ENCODE data around the gene KDM3B. TPM values are rescaled to one million over a fixed set of nuclear protein-coding genes. Genes with fewer than 3 reads are reported as not detected.
A peak's percentile ranks its signal among the peaks of the same experiment; 100 is the strongest.

KDM3B gene
- total RNA-seq, 4 donors from 2014 or later, result 64.8 to 89.4 (median 75.6) TPM

GRCh38 chr5:138372225-138372624, 19.7 kb downstream of the KDM3B start:
- Histone ChIP-seq H3K9me3 (no peaks in the 10 kb centered on the region), H3K27ac (no peak overlapping the region), H3K27me3 (no peaks in the 10 kb centered on the region), H3K36me3 (peaks cover 19 to 23% of the 10 kb centered on the region in 2 donors), H3K4me1 (peaks cover 12 to 19% of the 10 kb centered on the region in 2 donors), H3K4me3 (replicated peaks in 1 of 3) (no peak overlapping the region)
- TF ChIP-seq CTCF (IDR thresholded peaks at IDR 0.05) (no peak), POLR2A (IDR thresholded peaks at IDR 0.05) (no peak)
- DNase-seq, result no peak
- intact Hi-C loops (cut with DNase I), result no loop called here
- WGBS, 2 donors, result 75 to 89% methylated on average over 1 of the region's 1 CpG

GRCh38 chr5:138372653-138373052, 20.2 kb downstream of the KDM3B start:
- no peak for DNase-seq
- H3K27me3 ChIP-seq, result no peaks in the 10 kb centered on the region
- WGBS, 2 donors, result 75 to 77% methylated on average over 5 of the region's 5 CpGs
- peaks cover 23 to 27% of the 10 kb centered on the region in 2 donors for H3K36me3 ChIP-seq
- H3K4me1 ChIP-seq, result peaks cover 8 to 14% of the 10 kb centered on the region in 2 donors
- intact Hi-C loops (cut with DNase I), result no loop called here
- TF ChIP-seq CTCF (IDR thresholded peaks at IDR 0.05), result no peak
- TF ChIP-seq POLR2A (IDR thresholded peaks at IDR 0.05), result no peak
- H3K27ac ChIP-seq, result no peak overlapping the region
- H3K4me3 ChIP-seq (replicated peaks in 1 of 3), result no peak overlapping the region
- no peaks in the 10 kb centered on the region for H3K9me3 ChIP-seq

DNA sequence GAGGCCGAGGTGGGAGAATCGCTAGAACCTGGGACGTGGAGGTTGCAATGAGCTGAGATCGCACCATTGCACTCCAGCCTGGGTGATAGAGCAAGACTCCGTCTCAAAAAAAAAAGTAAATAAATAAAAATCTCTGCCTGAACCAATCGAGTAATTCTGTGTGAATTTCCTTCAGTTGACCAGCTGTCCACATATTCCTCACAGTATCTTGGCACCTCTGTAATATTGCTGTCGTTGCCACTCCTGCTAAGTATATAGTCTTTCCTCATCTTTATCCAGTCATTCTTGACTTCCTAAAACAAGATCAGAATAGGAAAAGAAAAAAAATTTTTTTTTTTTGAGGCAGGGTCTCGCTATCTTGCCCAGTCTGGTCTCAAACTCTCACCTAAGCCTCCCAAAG, 29.9 kb downstream of the KDM3B start:
- Histone ChIP-seq H3K9me3 (no peaks in the 10 kb centered on the region), H3K4me3 (replicated peaks in 1 of 3) (no peak overlapping the region), H3K27me3 (no peaks in the 10 kb centered on the region), H3K36me3 (peaks cover 48 to 58% of the 10 kb centered on the region in 2 donors), H3K4me1 (no peaks in the 10 kb centered on the region), H3K27ac (no peak overlapping the region)
- intact Hi-C loops (cut with DNase I), result no loop called here
- TF ChIP-seq POLR2A (IDR thresholded peaks at IDR 0.05), result no peak
- no peak for TF ChIP-seq CTCF (IDR thresholded peaks at IDR 0.05)
- no peak for DNase-seq
- 98% methylated on average over 8 of the region's 8 CpGs for WGBS, 2 donors

- H3K4me1 ChIP-seq, result no peaks in the 10 kb centered on the region
Observed at GRCh38 chr5:138385660-138386059, 33.2 kb downstream of the KDM3B start.

DNA sequence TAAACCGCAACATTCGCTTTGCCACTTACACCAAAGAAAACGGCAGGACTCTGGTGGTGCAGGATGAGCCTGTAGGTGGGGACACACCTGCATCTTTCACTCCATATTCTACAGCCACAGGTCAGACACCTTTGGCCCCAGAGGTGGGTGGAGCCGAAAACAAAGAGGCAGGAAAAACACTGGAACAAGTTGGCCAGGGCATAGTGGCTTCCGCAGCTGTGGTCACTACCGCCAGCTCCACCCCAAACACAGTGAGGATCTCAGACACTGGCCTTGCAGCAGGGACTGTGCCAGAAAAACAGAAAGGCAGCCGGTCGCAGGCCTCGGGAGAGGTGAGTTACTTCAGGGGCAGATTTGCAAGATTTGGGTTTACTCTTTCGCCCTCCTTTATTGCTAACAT, 33.8 kb downstream of the KDM3B start:
- TF ChIP-seq CTCF (IDR thresholded peaks at IDR 0.05) (no peak), POLR2A (IDR thresholded peaks at IDR 0.05) (no peak)
- Histone ChIP-seq H3K27me3 (no peaks in the 10 kb centered on the region), H3K27ac (peak overlapping the region in 1 of 3 donors; percentile 20), H3K36me3 (peaks cover 27 to 44% of the 10 kb centered on the region in 2 donors), H3K4me1 (no peaks in the 10 kb centered on the region), H3K4me3 (replicated peaks in 1 of 3) (no peak overlapping the region), H3K9me3 (no peaks in the 10 kb centered on the region)
- intact Hi-C loops (cut with DNase I), result no loop called here
- DNase-seq, result peak in 1 of 2 donors; percentile 8
- 88 to 94% methylated on average over 10 of the region's 10 CpGs for WGBS, 2 donors

More at GRCh38 chr5:138385660-138386059, 33.2 kb downstream of the KDM3B start:
- no peak for DNase-seq
- peaks cover 31 to 42% of the 10 kb centered on the region in 2 donors for H3K36me3 ChIP-seq
- TF ChIP-seq CTCF (IDR thresholded peaks at IDR 0.05) (no peak), POLR2A (IDR thresholded peaks at IDR 0.05) (no peak)
- intact Hi-C loops (cut with DNase I), result no loop called here
- no peaks in the 10 kb centered on the region for H3K9me3 ChIP-seq
- WGBS, 2 donors, result 84 to 100% methylated on average over 1 of the region's 1 CpG
- H3K27ac ChIP-seq, result no peak overlapping the region
- H3K4me3 ChIP-seq (replicated peaks in 1 of 3), result no peak overlapping the region
- H3K27me3 ChIP-seq, result no peaks in the 10 kb centered on the region

Data from thyroid gland (tissue), 4 donors.